Muscle of leg (tissue), 11 donors: ENCODE measurements around the gene NAXE. TPM values are rescaled to one million over a fixed set of nuclear protein-coding genes. Genes with fewer than 3 reads are reported as not detected.

Experiments
- DNase-seq: peaks from one replicate; pipeline ENCODE4 v3.0.0; 2013
- H3K27ac ChIP-seq: one replicate; pipeline ENCODE4 v1.5.1; 2013; ENCODE audit warnings: mild to moderate bottlenecking, low read length, control low read depth
- H3K27me3 ChIP-seq: one replicate; pipeline ENCODE4 v1.6.1; 2013; ENCODE audit warnings: low read length; ENCODE audit not compliant: control insufficient read depth, insufficient read depth
- H3K36me3 ChIP-seq: one replicate; pipeline ENCODE4 v1.6.1; 2013; ENCODE audit warnings: low read length; ENCODE audit not compliant: control insufficient read depth, insufficient read depth
- H3K4me1 ChIP-seq: one replicate; pipeline ENCODE4 v1.6.1; 2013; ENCODE audit warnings: low read length; ENCODE audit not compliant: control insufficient read depth, insufficient read depth
- H3K4me3 ChIP-seq: one replicate; pipeline ENCODE4 v1.5.1; 2013; ENCODE audit warnings: low read length, control low read depth
- H3K9me3 ChIP-seq: replicated peaks from 2 replicates; pipeline ENCODE4 v1.6.1; 2013; ENCODE audit warnings: low read depth, low read length; ENCODE audit not compliant: control insufficient read depth
- WGBS: methylation state at CpG from one replicate; pipeline ENCODE4 v1.1.5; 2013; ENCODE audit warnings: missing lambda C conversion rate; ENCODE audit not compliant: insufficient coverage; 5-methylcytosine and 5-hydroxymethylcytosine counted together
- polyA plus RNA-seq, 8 donors: library from polyadenylated mRNA; unstranded; fragments of 120-200 nt; gene quantifications; one replicate each; pipeline versions ENCODE4 v1.2.1 to v1.2.3, GENCODE V29; 2013; ENCODE audit warnings: inconsistent platforms in 1 of 8, low replicate concordance in 1 of 8; ENCODE audit not compliant: insufficient read length in 8 of 8, insufficient read depth in 1 of 8
- total RNA-seq: library from RNA; stranded (reverse); fragments of 120-200 nt; gene quantifications from one replicate; pipeline ENCODE4 v1.2.4, GENCODE V29; 2013

The NAXE gene
- total and polyA plus RNA-seq, 9 donors: 24.9 to 36.0 (median 29.6) TPM

GRCh38 chr1:156643778-156644092, 52.2 kb downstream of the NAXE start:
- Histone ChIP-seq H3K4me3 (no peak overlapping the region), H3K27me3 (peaks cover 99% of the 10 kb centered on the region), H3K36me3 (no peaks in the 10 kb centered on the region), H3K9me3 (no peaks in the 10 kb centered on the region), H3K4me1 (peaks cover 30% of the 10 kb centered on the region), H3K27ac (no peak overlapping the region)
- no peak for DNase-seq
- WGBS: 57% methylated on average over 7 of the region's 7 CpGs

Other genes with a start within 250 kb of the NAXE start
- not detected for gene RHBG, start 222.6 kb upstream of the NAXE start, total RNA-seq
- 1 to 10 TPM in 1 of 8 donors, under 1 TPM in 2, not detected in 5; 0.13 to 1.2 (median 0.49) TPM for gene RHBG, start 222.6 kb upstream of the NAXE start, polyA plus RNA-seq
- 16.8 TPM for gene MEF2D, start 91.0 kb upstream of the NAXE start, total RNA-seq
- gene MEF2D, start 91.0 kb upstream of the NAXE start, polyA plus RNA-seq: 10 to 100 TPM; 48.8 to 75.3 (median 60.8) TPM
- gene IQGAP3, start 19.2 kb upstream of the NAXE start, total RNA-seq: 5.3 TPM
- gene IQGAP3, start 19.2 kb upstream of the NAXE start, polyA plus RNA-seq: 10 to 100 TPM in 2 of 8 donors, 1 to 10 TPM in 6; 5.7 to 11.8 (median 8.7) TPM
- gene TTC24, start 12.1 kb upstream of the NAXE start, total RNA-seq: 0.09 TPM
- under 1 TPM; 0.05 to 0.61 (median 0.20) TPM for gene TTC24, start 12.1 kb upstream of the NAXE start, polyA plus RNA-seq
- gene GPATCH4, start 9.7 kb downstream of the NAXE start, total RNA-seq: 10.6 TPM
- 10 to 100 TPM; 23.7 to 32.9 (median 28.3) TPM for gene GPATCH4, start 9.7 kb downstream of the NAXE start, polyA plus RNA-seq
- gene HAPLN2, start 27.6 kb downstream of the NAXE start, total RNA-seq: 0.44 TPM
- gene HAPLN2, start 27.6 kb downstream of the NAXE start, polyA plus RNA-seq: under 1 TPM; 0.11 to 0.75 (median 0.41) TPM
- 0.58 TPM for gene BCAN, start 50.3 kb downstream of the NAXE start, total RNA-seq
- gene BCAN, start 50.3 kb downstream of the NAXE start, polyA plus RNA-seq: 1 to 10 TPM; 1.7 to 4.8 (median 2.9) TPM
- 590 TPM for gene NES, start 85.6 kb downstream of the NAXE start, total RNA-seq
- 1,000 to 10,000 TPM in 3 of 8 donors, 100 to 1,000 TPM in 5; 662 to 1,263 (median 888) TPM for gene NES, start 85.6 kb downstream of the NAXE start, polyA plus RNA-seq
- 268 TPM for gene CRABP2, start 113.8 kb downstream of the NAXE start, total RNA-seq
- gene CRABP2, start 113.8 kb downstream of the NAXE start, polyA plus RNA-seq: 100 to 1,000 TPM; 209 to 376 (median 271) TPM
- gene METTL25B, start 136.7 kb downstream of the NAXE start, total RNA-seq: 13.9 TPM
- 10 to 100 TPM; 13.9 to 24.7 (median 18.6) TPM for gene METTL25B, start 136.7 kb downstream of the NAXE start, polyA plus RNA-seq
- gene ISG20L2, start 137.0 kb downstream of the NAXE start, total RNA-seq: 14.0 TPM
- 10 to 100 TPM; 20.7 to 29.4 (median 25.3) TPM for gene ISG20L2, start 137.0 kb downstream of the NAXE start, polyA plus RNA-seq
- 65.0 TPM for gene MRPL24, start 149.3 kb downstream of the NAXE start, total RNA-seq
- 10 to 100 TPM; 64.7 to 74.0 (median 69.1) TPM for gene MRPL24, start 149.3 kb downstream of the NAXE start, polyA plus RNA-seq
- gene HDGF, start 159.9 kb downstream of the NAXE start, total RNA-seq: 123 TPM
- gene HDGF, start 159.9 kb downstream of the NAXE start, polyA plus RNA-seq: 100 to 1,000 TPM; 145 to 184 (median 166) TPM
- gene PRCC, start 175.8 kb downstream of the NAXE start, total RNA-seq: 22.7 TPM
- 10 to 100 TPM; 55.8 to 75.7 (median 63.4) TPM for gene PRCC, start 175.8 kb downstream of the NAXE start, polyA plus RNA-seq
- 0.71 TPM for gene SH2D2A, start 225.1 kb downstream of the NAXE start, total RNA-seq
- gene SH2D2A, start 225.1 kb downstream of the NAXE start, polyA plus RNA-seq: 1 to 10 TPM in 4 of 8 donors, under 1 TPM in 4; 0.61 to 1.4 (median 0.98) TPM